Measurements from ENCODE around the gene PLA2G2C. TPM values are rescaled to one million over a fixed set of nuclear protein-coding genes. Genes with fewer than 3 reads are reported as not detected.

PLA2G2C gene, protein sequence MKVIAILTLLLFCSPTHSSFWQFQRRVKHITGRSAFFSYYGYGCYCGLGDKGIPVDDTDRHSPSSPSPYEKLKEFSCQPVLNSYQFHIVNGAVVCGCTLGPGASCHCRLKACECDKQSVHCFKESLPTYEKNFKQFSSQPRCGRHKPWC
- total RNA-seq, result not detected in 2 replicates

DNA sequence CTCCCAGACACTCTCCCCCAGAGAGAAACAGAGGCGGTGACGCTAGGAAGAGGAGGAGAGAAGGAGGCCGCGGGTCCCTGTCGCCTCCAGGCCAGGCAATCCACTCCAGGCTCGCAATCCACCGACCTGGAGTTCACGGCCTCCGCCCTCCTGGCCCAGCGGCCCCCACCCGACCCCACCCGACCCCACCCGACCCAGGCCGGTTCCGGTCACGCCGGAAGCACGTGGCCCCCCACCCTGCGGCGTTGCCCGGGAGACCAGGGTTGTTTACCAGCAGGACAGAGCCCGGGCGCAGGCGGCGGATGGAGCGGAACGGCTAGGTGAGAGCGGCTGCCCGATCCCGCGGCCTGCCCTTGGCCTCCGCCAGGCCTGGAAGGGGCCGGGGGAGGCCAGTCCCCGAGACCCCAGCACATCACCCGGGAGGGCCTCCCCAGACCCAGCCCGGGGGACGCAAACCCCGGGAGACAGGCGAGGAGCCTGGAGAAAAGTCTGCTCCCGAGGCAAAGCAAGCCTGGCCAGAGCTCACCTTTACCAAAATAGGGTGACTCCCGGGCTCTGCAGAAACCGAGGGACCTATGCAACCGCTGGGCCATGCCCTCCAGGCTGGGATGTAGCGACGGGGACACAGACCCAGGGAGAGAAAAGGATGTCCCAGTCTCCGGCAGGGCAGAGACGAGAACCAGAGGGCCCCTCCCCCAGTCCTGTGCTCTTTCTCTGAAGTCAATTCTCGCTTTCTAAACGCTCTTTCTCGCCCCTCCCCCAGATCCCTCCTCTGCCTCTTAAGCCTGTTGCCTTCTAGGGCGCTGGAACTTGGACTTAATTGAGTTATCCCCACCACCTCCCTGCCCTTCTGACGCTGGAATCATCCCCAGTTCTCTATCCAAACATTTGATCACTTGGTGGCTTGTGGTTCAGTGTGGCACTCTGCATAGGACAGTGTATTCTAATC, at the start of gene PLA2G2C, which contains the start of gene UBXN10:
Gene PLA2G2C (minus strand): TSS at position 685 of the 949 bp plus-strand sequence. CDS start 9,155 bp downstream, outside the sequence.
Gene UBXN10 (plus strand): TSS at position 263 of the 949 bp plus-strand sequence. CDS start 4,466 bp downstream, outside the sequence.

DNA sequence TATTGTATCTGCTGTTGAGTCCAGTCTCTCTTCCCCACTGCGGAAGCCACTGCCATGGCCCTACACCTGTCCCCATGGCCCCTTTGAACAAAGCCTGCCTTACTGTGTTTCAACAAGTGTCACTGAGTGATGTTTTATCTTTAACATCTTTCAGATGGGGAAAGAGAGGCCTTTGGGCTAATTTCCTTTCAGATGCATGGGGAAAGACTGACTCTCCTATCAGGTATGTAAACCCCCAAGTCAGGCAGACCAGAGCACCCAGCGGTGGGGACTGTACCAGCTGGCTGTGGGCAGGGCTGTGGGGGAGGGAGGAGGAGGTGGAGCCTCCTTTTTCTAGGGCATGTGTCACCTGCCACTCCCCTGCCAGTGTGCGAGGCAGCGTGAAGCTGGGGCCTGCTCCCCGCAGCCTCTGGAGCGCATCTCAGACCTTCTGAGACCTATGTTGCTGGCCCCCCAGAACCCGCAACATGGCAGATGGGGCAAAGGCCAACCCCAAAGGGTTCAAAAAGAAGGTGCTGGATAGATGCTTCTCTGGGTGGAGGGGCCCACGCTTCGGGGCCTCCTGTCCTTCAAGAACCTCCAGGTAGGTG, 47.3 kb downstream of the PLA2G2C start, which contains the start of gene PLA2G2F:
Gene PLA2G2F (plus strand): TSS at position 363 of the 590 bp plus-strand sequence. CDS start 105 bp downstream, at position 468.

DNA sequence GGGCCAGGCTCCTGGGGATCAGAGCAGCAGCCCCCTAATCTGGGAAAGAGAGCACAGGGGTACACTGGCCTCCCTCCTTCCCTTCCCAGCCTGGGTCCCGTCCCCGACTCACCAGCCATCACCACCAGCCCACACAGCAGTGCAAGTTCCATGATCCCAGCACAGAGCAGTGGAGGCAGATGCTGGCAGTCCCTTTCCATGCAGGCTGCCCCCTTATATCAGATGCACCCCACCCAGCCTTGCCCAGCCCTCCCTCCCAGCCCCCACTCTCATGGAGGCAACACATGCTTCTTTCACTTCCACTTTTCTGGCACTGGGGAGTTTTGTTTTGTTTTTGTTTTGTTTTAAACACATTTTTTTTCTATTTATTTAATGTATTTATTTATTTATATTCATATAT, 67.0 kb downstream of the PLA2G2C start, which contains the start of gene PLA2G2D:
Gene PLA2G2D (minus strand): TSS at position 190 of the 400 bp plus-strand sequence. CDS start 38 bp downstream, at position 152.

Other genes starting within 250 kb of the PLA2G2C start
- gene PLA2G2A, start 206.9 kb downstream of the PLA2G2C start, total RNA-seq, result 4.3 and 7.6 TPM in 2 replicates
- not detected in 2 replicates for gene PLA2G5, start 116.3 kb downstream of the PLA2G2C start, total RNA-seq
- not detected in 2 replicates for gene PLA2G2D, start 67.0 kb downstream of the PLA2G2C start, total RNA-seq
- gene PLA2G2F, start 47.2 kb downstream of the PLA2G2C start, total RNA-seq, result not detected in 2 replicates
- gene UBXN10, start 422 bp downstream of the PLA2G2C start, total RNA-seq, result 0.32 and 0.39 TPM in 2 replicates
- not detected in 2 replicates for gene VWA5B1, start 104.4 kb upstream of the PLA2G2C start, total RNA-seq

Measured in articular chondrocyte of knee joint (primary cell).